ENCODE data around the gene HRK.

HRK gene

DNA sequence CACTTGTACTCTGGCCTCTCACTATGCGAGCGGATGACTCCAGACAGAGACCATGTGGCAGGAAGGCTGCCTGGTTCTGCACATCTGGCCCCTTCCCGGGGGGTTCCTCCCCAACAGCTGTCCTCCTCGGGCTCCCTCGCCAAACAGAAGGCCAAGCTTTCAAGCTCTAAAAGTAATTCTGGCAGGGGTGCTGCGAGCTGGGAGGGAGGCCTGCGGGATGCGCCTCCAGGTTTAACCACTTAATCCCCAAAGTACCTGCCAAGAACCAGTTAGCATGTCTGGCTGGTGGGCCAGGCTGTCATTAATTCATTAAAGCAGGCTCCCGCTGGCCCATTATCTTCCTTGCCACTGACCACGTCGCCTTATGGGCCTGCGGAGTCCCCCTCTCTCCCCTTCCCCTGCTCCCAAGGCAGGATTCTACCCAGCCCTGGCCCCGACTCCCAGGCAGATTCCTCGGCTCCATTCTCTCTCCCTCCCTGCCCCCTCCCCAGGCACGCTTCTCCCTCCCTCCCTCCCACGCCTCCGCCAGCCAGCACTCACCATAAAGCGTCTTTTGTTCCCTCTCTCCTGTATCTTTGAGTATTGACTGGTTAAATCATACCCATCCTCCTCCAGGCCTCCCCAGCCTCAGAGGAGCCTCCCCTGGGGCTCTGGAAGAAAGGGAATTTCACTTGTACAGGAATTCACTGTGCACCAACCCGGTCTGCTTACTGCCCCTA lies 4.9 kb downstream of the HRK start:
- no peak overlapping the region for H3K4me3 ChIP-seq (ENCODE audit: low read depth in 1 of 2, low read length in 1 of 2)
- TF ChIP-seq, protein P1, sequence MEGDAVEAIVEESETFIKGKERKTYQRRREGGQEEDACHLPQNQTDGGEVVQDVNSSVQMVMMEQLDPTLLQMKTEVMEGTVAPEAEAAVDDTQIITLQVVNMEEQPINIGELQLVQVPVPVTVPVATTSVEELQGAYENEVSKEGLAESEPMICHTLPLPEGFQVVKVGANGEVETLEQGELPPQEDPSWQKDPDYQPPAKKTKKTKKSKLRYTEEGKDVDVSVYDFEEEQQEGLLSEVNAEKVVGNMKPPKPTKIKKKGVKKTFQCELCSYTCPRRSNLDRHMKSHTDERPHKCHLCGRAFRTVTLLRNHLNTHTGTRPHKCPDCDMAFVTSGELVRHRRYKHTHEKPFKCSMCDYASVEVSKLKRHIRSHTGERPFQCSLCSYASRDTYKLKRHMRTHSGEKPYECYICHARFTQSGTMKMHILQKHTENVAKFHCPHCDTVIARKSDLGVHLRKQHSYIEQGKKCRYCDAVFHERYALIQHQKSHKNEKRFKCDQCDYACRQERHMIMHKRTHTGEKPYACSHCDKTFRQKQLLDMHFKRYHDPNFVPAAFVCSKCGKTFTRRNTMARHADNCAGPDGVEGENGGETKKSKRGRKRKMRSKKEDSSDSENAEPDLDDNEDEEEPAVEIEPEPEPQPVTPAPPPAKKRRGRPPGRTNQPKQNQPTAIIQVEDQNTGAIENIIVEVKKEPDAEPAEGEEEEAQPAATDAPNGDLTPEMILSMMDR (IDR thresholded peaks at IDR 0.05), result no peak
- H3K36me3 ChIP-seq, result no peaks in the 10 kb centered on the region
- peaks cover 95% of the 10 kb centered on the region for H3K27me3 ChIP-seq
- no peaks in the 10 kb centered on the region for H3K9me3 ChIP-seq
- no peak overlapping the region for H3K27ac ChIP-seq
- H3K4me1 ChIP-seq (ENCODE audit: control insufficient read depth in 1 of 2, insufficient read depth in 1 of 2, low read depth in 1 of 2, low read length in 1 of 2), result peaks cover 15 to 27% of the 10 kb centered on the region in 2 experiments

DNA sequence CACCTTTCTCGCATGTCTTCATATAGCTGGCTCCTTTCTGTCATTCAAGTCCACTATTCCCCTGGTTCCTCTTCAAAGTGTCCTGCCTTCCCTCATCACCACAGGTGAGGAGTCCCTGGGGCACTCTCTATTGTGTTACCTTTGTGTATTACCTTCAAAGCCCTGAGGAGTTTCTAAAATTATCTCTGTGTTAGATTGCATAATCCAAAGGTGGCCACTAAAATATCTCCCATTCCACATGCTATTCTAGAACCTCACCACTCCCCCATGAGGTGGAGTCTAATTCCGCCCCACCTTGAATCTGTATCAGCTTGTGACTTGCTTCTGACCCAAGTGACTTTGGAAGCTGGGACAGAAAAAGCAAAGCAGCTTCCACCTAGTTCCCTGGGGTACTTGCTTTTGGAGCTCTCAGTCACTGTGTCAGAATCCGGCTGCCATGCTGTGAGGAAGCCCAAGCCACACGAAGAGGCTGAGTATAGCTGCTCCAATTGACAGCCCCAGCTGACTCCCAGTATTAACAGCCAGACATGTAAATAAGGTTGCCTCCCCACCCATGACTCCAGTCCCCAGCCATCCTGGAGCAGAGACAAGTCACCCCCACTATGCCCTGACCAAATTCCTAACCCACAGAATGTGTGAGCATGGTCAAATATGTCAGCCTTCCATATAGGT lies 6.8 kb downstream of the HRK start:
- no peak overlapping the region for H3K4me3 ChIP-seq (ENCODE audit: low read depth in 1 of 2, low read length in 1 of 2)
- H3K27ac ChIP-seq, result no peak overlapping the region
- no peaks in the 10 kb centered on the region for H3K9me3 ChIP-seq
- H3K27me3 ChIP-seq, result peaks cover 91% of the 10 kb centered on the region
- H3K36me3 ChIP-seq, result no peaks in the 10 kb centered on the region
- TF ChIP-seq, protein P1 (IDR thresholded peaks at IDR 0.05), result no peak
- H3K4me1 ChIP-seq (ENCODE audit: control insufficient read depth in 1 of 2, insufficient read depth in 1 of 2, low read depth in 1 of 2, low read length in 1 of 2), result peaks cover 10 to 12% of the 10 kb centered on the region in 2 experiments

DNA sequence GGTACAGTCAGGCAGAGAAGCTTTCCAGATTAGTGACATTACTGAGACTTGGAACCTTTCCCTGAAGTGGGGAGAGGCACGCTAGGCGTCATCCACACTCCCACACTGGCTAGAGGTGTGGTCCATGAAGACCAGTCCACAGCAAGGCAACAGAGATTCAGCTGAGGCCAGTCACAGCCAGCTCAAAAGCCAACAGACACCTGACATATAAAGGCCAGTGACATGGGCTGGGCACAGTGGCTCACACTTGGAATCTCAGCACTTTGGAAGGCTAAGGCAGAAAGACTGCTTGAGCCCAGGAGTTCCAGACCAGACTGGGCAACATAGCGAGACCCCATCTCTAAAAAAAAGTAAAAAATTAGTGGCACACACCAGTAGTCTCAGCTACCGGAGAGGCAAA lies 10.9 kb downstream of the HRK start:
- TF ChIP-seq, protein P1 (IDR thresholded peaks at IDR 0.05), result no peak
- no peaks in the 10 kb centered on the region for H3K9me3 ChIP-seq
- H3K27me3 ChIP-seq, result peaks cover 75% of the 10 kb centered on the region
- no peak overlapping the region for H3K4me3 ChIP-seq (ENCODE audit: low read depth in 1 of 2, low read length in 1 of 2)
- H3K36me3 ChIP-seq, result no peaks in the 10 kb centered on the region
- H3K27ac ChIP-seq, result no peak overlapping the region
- H3K4me1 ChIP-seq (ENCODE audit: control insufficient read depth in 1 of 2, insufficient read depth in 1 of 2, low read depth in 1 of 2, low read length in 1 of 2), result peaks cover 0 to 6% of the 10 kb centered on the region in 2 experiments

DNA sequence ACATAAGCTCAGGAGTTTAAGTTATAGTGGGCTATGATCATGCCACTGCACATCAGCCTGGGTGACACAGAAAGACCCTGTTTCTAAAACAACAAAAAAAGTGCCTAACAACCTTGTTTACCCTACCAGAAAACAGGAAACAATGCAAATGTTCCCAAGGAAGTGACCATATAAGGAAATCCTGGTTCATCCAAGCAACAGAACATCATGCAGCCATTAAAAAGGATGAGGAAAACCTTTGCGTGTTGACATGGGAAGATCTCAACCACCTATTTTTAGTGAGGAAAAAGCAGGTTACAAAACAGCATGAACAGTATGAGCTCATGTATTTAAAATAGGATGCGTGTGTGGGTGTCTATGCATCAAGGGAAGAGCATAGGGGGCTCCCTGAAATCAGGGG lies 13.7 kb downstream of the HRK start:
- TF ChIP-seq, protein P1 (IDR thresholded peaks at IDR 0.05), result no peak

DNA sequence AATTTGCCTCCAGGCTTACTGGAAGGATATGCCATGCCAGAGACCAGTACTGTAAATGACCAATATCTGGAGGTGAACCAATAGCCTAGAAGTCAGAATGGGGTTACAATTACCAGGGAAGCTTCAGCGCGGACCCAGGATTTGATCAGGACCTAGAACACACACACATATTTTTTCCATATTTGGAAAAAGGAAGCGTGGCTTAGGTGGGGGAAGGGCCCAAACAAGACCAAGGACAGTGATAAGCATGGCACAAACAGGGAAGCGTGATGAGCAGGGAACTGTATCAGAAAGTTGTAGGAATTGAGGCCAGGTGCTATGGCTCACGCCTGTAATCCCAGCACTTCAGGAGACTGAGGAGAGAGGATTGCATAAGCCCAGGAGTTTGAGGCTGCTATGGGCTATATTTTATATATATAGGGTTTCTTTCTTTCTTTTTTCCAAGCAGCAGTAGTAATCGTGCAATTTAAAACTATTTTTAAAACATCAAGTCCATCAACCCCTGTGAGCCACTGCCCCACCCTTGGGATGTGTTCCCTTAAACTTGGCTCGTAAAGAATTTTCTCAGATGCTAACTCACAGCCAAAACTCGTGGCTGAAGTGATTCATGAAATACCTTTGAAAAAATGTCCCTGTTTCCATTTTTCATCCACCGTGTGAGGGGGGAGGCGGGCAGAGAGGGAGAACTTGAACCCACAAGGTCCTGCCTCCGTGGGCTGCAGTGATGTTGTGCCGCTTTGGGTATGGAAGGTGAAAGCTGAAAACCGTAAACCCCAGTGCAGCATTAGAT lies 16.7 kb downstream of the HRK start:
- Histone ChIP-seq H3K36me3 (no peaks in the 10 kb centered on the region), H3K27me3 (peaks cover 69% of the 10 kb centered on the region), H3K4me3 (ENCODE audit: low read depth in 1 of 2, low read length in 1 of 2) (no peak overlapping the region), H3K9me3 (no peaks in the 10 kb centered on the region), H3K27ac (no peak overlapping the region), H3K4me1 (ENCODE audit: control insufficient read depth in 1 of 2, insufficient read depth in 1 of 2, low read depth in 1 of 2, low read length in 1 of 2) (peaks cover 0 to 6% of the 10 kb centered on the region in 2 experiments)
- TF ChIP-seq, protein P1 (IDR thresholded peaks at IDR 0.05), result no peak

More for the DNA sequence above, 13.7 kb downstream of the HRK start:
- peaks cover 59% of the 10 kb centered on the region for H3K27me3 ChIP-seq
- peaks cover 0 to 6% of the 10 kb centered on the region in 2 experiments for H3K4me1 ChIP-seq (ENCODE audit: control insufficient read depth in 1 of 2, insufficient read depth in 1 of 2, low read depth in 1 of 2, low read length in 1 of 2)
- H3K36me3 ChIP-seq, result no peaks in the 10 kb centered on the region
- no peak overlapping the region for H3K27ac ChIP-seq
- no peak overlapping the region for H3K4me3 ChIP-seq (ENCODE audit: low read depth in 1 of 2, low read length in 1 of 2)
- H3K9me3 ChIP-seq, result no peaks in the 10 kb centered on the region
